Hematopoietic multipotent progenitor cell treated with erythropoietin and hydrocortisone succinate and interleukin-3 and kit ligand, for 4 days (in vitro differentiated cells): ENCODE measurements around the gene GPR25.
"Not testable (repeated sequence)": the region's sequence is repeated elsewhere in the genome, so short reads cannot be mapped to it uniquely, and the experiment has no call there.

Experiments
- DNase-seq: peaks from one replicate; pipeline ENCODE4 v3.0.0-alpha.2; 2015

GPR25 gene

DNA sequence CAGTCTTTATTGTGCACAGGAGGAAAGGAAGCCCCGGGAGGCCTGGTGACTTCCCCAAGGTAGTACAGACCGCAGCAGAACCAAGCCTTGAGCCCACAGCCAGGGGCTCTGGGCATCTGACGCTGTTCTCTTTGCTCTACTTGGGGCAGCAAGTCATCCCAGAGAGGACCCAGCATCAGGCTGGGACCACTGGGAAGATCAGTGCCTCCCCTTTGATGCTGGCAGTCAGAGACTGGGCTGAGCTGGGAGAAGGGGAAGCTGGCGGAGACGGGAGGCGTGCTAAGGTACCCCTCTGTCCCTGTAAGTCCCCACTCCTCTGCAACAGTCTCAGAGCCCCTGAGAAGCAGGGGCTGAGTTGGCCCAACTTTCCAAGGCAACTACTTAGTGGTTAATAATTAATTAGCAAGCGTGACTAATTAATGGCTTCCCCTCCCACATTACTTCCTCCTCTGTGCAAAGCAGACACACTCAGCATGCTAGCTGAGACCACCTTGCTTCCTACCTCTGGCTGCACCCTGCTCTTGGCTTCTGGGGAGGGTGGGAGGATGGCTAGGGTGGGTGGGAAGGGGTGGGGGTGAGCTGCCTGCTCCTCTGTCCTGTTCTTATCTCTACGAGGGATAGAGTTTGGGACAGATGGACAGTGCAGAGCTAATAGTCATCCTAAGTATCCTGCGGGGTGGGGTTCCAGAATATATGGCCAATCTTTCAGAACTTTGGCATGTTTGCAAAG is 23.2 kb downstream of the GPR25 start:
- no peak for DNase-seq

DNA sequence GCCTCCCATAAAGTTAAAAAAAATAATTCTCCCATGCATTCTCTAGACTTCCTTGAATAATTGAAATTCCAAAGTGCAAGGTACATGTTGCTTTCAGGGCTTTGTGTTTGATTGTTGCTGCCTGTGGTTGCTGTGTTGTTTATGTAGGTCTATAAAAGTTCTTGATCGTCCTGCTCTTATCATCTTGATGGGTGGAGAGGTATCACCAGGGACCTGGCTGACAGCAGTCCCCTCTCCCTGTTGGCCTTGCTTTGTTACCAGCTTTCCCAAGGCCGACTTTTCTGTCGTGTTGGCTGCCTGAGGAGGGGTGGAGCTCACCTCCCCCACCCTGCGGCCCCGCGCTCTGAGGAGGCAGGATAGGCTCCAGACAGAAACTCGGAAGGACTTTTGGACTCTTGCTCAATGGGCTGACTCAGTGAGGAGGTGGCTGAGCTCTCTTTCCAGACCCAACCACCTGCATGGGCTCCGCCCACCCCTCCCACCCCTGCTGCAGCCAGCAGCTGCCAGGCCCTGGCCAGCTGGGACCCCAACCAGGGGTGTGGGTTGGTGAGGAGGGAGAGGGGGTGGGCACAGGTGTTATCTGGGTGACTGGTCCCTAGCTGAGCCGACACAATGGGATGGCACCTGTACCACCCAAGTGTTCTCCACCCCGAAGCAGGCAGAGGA is 23.9 kb downstream of the GPR25 start:
- no peak for DNase-seq

DNA sequence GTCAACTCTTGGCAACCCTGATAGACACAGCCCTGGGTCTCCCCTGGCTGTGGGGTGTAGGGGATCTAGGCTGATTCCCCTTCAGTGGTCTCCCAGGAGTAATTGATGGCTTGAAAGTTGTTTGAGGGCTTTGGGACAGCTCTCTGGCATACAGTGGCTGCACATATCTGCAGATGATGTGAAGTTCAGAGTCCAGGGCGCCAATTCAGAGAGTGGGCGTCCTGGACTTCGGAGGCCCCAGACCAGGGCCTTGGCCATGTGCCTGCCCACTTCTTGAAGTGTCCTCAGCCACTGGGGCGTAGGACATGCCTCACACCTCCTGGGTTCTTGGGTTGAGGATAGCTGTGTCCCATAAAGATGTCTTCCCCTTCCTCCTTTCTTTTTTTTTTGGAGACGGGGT is 24.5 kb downstream of the GPR25 start:
- DNase-seq: no peak

DNA sequence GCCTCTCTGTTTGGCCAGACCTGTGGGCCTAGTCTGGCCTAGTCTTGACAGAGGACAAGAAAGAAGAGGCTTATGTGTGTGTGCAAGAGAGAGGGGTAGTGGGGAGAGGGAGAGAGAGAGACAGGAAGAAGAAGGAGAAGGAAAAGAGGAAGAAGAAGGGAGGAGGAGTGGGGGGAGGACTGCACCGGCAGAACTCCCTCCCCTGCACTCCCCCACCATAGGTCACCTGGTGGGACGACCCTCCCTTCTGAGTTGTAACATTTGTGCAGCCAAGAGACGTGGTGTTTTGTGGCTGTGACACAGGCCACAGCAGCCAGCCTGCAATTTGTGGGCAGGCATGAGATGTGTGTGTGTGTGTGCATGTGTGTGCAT is 26.2 kb downstream of the GPR25 start:
- DNase-seq: peak; percentile 16

DNA sequence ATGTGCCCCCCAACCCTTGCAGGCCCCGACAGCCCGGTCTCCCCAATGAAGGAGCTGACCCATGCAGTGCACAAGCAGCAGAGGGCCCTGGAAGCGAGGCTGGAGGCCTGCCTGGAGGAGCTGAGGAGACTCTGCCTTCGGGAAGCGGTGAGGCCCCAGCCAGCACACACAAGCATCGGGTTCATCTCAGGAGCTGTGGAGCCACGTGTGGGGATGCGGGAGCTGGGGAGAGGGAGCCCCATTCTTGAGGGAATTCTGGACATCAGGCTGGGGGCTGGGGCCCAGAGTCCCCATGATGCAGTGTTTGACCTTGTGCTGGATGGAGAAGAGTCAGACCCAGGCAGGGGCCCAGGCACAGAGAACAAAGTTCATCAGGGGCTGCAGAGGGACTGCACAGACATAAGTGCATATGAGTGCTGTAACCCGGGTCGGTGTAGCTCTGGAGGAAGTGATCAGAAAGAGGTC is 26.7 kb downstream of the GPR25 start:
- no peak for DNase-seq

DNA sequence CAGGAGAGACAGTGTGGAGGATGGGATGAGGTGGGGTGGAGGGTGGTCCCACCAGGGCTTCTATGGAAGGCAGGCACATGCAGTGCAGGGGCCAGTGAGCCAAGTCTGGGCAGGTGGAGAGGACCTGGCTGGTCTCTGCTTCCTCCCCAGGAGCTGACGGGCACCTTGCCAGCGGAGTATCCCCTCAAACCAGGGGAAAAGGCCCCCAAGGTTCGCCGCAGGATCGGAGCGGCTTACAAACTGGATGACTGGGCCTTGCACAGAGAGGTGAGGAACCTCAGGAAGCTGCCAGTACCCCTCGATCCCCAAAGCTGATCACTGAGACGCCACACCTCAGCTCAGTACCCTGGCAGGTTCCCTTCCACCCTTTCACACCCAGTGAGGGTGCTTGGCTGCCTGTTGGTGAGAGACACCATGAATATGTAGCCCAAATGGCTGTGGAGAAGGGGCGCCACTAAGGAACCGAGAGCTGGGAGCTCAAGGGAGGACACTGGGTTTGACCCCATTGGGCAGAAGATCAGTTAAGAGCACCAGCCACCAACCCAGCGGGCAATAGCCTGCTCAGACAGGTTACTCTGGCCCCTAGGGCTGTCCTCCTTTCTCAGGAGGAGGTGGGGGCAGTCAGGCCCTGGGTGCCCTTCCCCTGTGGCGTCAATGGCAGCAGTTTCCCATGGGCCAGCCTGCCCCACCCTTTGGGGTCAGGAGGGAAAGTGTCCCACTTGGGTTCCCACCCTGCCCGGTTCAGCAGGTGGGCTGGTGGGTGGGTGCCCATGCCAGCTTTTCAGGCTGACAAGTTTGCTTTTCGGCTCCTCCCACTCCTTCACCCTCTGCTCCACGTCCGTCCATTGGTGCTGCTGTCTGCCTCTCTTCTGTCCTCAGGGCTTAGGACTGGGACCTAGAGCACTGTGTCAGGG is 27.4 kb downstream of the GPR25 start:
- no peak for DNase-seq

DNA sequence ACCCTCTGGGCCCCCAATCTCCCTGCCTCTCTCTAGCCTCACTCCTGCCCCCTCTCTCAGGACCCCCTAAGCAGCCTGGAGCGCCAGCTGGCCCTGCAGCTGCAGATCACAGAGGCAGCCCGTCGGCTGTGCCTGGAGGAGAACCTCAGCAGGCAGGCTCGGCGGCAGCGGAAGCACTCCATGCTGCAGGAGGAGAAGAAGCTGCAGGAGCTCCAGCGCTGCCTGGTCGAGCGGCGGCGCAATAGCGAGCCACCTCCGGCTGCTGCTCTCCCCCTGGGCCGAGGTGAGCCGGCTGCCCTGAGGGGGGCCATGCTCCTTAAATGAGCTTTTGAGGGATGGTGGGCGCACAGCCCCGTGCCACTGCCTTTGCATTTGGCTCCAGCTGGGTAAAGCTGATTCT is 28.1 kb downstream of the GPR25 start:
- DNase-seq: no peak

DNA sequence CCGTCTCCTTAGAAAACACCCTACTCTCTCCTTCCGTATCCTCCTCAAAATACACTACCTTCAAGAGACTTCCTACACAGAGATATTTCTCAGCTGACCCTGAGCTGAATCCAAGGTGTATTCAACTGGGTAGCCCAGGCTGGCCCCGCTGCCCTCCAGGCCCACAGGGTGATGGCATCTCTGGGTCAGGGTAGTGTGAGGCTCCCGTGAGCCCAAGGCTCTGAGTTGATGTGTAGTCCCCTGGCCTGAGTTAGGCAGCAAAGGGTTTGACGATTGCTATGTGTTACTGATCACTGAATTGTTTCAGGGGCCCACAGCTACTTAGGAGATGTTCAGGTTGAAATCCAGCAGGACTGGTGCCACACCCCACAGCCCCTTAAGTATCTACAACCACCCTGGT is 28.6 kb downstream of the GPR25 start:
- no peak for DNase-seq

DNA sequence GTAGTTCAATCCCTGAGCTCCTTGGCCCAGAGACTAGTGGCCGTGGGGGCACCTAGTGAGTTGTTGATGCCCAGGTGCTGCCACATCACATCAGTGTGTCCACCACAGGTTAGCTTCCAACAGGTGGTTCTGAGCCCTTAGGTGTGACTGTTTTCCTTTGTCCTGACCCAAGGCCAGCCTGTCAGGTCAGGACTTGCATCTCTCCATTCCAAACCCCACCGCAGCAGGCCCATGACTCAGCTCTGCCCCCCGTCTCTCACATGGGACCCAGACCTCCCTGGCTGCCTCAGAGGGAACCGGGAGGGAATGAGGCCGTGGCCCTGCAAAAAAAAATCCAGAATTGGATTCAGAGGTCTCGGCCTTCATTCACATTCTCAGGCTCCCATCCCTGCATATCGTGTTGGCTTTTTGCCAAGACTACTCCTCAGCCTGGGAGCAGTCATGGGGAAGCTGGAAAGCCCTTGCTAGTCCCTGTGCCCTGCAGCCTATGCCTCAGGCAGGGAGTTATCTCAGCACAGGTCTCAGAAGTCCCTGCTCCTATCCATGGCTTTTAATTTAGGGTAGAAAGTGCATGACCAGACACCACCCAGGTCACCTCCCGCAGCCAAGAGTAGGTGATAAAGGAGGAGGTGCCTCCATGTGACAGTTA is 29.1 kb downstream of the GPR25 start:
- no peak for DNase-seq

DNA sequence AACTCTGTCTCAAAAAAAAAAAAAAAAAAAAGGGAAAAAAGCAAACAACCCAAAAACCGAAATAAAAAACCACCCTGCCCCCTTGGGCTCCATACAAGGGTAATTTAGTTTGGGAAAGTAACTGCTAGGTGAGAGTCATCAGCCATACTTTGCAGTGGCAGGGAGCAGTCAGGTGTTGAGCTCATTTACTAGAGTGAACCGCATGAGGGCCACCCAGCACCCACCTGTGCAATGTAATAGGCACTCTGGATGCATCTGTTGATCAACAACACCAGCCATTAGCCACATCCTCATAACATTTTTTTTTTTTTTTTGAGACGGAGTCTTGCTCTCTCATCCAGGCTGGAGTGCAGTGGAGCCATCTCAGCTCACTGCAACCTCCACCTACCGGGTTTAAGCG is 31.0 kb downstream of the GPR25 start:
- no peak for DNase-seq

DNA sequence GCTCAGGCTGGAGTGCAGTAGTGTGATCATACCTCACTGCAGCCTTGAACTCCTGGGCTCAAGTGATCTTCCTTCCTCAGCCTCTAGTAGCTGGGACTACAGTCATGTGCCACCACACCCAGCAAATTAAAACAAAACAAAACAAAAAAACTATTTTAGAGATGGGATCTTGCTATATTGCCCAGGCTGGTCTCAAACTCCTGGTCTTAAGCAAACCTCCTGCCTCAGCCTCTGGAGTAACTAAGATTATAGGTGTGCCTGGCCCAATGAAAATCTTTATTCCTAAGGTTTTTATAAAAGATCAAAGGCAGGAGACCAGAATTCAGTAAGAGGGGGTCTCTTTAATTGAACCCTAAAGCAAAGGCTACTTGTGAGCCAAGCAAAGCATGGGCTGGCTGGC is 32.0 kb downstream of the GPR25 start:
- DNase-seq: no peak

DNA sequence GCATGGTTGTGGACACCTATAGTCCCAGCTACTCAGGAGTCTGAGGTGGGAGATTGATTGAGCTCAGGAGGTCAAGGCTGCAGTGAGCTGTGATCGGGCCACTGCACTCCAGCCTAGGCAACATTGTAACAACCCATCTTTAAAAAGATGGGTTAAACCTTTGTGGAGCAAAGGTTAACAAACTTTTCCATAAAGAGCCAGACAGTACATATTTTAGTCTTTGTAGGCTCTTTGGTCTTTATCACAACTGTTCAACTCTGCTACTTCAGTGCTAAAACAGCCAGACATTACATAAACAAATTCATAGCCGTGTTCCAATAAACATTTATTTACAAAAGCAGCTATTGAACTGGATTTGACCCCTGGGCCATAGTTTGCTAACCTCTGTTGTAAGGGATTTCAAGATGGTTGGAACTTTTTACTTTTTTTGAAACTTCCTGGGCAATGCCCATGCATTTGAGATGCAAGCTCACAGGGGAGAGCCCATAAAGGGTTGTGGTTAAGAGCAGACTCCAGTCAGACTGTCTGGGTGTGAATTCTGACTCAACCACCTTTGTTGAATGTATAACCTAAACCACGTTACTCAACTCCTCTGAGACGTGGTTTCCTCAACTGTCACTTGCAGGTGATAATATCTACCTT is 32.8 kb downstream of the GPR25 start:
- DNase-seq: peak; percentile 33

DNA sequence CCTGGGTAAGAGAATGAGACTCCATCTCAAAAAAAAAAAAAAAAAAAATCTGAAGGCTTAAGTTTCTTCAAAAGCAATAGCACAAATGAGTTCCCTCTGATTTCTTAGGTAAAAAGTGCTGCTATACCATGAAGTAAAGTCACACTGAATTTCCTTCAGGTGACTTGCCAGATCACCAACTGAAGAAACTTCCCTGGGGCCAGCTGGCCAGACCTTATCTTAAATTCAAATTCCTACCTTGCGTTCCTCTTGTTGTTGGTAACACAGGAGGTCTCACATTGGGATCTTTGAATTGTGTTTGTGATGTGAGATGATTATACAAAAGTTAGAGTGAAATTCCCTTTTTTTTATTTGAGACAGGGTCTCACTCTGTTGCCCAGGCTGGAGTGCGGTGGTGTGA is 33.7 kb downstream of the GPR25 start:
- no peak for DNase-seq

DNA sequence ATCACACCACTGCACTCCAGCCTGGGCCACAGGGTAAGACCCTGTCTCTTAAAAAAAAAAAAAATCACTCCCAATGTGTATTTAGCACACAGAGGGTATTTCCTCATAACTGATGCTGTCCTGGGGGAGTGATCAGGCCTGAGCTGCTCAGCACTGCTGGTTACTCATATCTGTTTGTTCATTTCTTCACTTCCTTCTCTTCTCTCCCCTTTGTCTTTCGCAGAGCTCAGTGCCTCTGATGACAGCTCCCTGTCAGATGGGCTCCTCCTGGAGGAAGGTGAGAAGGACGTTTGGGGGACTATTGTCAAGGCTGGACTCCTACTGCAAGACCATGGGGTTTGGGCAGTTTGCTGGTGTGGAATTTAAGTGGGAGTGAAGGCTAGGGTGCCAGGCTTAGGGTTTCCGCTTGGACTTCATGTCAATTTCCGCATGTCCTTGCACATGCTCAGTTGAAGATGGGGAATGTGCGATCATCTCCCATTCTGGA is 34.9 kb downstream of the GPR25 start:
- peak; percentile 65 for DNase-seq

DNA sequence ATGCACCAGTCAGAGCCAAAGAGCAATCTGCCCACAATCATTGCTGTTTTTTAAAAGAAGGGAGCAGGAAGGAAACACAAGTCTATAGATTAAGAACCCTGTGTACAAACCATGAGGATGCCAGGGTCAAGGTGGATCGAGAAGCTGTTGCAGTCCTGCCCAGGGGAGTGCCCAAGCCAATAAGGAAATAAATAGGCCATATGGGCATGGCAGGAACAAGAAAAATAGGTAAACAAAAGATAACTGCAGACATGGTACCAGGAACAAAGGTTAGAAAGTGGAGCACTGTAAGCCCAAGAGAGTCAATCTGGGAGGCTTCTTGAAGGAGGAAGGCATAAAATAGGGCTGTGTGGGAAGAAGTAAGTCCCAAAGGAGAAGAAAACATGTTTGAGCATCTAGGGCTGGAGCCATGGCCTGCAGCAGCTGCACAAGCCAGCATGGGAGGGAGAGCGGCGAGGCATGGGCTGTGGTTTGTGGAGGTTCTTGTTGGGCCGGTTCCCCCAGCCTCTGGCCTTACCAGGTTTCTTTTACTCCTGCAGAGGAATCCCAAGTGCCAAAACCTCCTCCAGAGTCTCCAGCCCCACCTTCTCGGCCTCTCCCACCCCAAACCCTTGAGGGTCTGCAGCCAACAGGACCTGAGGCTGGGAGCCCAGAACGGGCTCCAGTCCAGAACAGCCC is 35.5 kb downstream of the GPR25 start:
- DNase-seq: no peak

DNA sequence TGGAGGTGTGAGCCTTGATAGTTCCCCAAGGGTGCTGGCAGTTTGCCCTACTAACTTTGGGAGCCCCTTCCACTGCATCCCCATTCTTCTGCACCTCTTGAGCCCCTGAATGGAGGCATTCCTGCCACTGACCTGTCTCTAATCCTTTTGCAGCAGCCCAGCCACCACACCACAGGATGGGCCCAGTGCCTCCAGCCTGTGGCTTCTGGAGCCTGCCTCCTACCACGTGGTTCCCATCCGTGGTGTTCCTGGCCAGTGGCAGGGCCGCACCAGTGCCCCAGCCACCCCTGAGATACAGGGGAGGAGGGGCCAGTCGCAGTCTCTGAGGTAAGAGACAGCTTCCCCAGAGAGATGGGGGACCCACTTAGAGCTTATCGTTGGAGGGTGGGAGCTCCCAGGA is 36.3 kb downstream of the GPR25 start:
- no peak for DNase-seq

DNA sequence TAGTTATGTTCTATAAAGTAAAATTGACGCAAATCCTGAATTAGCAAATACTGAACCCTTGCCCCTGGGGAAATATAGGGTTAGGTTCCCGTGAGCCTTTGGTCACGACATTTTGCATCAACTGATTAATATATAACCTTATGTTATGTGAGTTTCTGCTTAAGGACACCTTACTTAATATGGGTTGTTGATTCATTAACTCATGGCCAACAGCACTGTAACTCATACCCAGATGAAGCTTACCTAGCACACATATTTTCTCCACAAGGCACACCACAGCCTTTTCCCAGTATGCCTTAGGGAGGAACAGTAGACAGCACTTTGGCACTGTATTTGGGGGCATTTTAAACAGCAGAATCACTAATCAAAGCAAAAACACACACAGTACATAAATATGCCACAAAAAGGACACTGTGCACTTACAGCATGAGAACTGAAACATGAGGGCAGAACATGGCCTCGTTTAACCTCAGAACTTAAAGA is 37.0 kb downstream of the GPR25 start:
- DNase-seq: no peak

DNA sequence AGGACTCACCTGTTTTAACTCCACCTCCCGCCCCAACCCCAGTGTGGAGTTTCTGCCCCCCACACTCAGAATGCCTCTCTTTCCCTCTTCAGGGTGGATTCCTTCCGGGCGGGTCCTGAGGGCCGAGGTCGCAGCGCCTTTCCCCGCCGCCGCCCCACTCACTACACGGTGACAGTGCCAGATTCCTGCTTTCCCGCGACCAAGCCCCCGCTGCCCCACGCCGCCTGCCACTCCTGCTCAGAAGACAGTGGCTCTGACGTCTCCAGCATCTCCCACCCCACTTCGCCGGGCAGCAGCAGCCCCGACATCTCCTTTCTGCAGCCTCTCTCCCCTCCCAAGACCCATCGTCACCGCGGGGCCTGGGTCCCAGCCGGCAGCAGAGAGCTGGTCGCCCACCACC is 38.6 kb downstream of the GPR25 start:
- no peak for DNase-seq

DNA sequence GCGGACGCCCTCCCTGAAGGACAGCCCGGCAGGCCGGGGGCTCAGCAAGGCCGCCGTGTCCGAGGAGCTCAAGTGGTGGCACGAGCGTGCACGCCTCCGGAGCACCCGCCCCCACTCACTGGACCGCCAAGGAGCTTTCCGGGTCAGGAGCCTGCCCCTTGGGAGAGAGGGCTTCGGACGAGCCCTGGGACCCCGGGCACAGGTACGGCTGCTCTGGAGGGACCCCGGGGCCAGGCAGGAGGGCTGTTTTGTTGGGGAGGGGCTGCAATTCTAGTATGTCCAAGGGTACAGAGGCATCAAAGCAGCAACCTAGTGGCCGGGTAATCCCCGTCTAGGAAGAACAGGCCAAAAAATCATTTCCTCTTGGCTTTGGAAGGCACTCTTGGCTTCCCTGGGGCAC is 39.2 kb downstream of the GPR25 start:
- DNase-seq: not testable (repeated sequence)

DNA sequence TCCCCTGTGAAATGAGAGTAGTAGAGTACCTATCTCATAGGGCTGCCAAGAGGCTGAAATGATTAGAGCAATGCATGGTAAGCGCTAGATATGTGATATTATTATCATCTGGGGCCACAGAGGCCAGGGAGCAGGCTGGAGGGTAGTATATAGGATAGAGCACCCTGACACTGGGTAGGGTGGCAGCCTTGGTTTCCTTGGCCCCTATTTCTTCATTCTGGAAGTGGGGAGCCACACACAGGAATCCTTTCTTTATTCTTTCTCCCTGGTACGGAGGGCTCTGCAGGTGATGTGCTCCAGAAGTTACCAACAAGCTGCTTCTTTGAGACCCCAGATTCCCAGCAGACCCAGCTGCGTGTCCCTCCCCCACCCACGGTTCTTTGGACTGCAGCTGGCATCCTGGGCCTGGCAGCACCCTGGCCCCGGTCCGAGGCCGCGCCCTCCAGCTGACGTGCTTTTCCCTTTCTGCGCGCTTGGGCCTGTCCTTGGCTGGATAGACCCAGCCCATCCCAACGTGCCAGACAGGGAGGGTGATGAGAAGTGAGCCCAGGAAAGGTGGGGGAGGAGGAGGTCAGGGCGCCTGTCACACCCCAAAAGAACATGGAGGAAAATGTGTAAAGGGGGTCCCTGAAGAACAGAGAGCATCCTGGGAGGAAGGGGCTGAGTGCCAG is 40.1 kb downstream of the GPR25 start:
- no peak for DNase-seq

DNA sequence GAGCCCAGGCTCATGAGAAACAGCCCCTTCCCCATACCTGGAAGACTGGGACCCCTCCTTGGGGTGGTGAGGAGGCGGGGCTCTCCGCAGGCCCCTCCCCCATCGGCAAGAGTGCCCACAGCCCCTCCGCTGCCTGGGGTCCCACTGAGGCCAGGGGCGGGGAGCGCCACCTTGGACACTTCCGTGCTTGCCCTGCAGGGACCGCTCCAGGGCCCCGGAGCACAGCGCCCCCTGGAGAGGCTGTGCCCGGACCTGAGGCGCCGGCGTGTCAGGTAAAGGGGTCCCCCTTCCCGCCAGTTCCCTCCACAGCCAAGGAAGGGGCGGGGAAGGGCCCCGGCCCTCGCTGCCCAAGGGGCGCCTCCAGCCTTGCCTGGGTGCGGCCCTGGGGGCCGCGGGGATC is 43.4 kb downstream of the GPR25 start:
- DNase-seq: no peak
